GM21717 (cell line): ENCODE measurements around the gene EIF5B.

ENCODE experiments used
- ATAC-seq: cut with Tn5 transposase; IDR thresholded peaks from one replicate; pipeline ENCODE4 v1.9.1; 2021; ENCODE audit warnings: mild to moderate bottlenecking, moderate library complexity; ENCODE audit not compliant: unreplicated experiment

EIF5B gene

GRCh38 chr2:99406137-99406536, 68.9 kb downstream of the EIF5B start:
- no peak for ATAC-seq

- ATAC-seq, result no peak
Measured at GRCh38 chr2:99410276-99410675, 73.1 kb downstream of the EIF5B start.

GRCh38 chr2:99414566-99414965, 77.4 kb downstream of the EIF5B start:
- no peak for ATAC-seq

DNA sequence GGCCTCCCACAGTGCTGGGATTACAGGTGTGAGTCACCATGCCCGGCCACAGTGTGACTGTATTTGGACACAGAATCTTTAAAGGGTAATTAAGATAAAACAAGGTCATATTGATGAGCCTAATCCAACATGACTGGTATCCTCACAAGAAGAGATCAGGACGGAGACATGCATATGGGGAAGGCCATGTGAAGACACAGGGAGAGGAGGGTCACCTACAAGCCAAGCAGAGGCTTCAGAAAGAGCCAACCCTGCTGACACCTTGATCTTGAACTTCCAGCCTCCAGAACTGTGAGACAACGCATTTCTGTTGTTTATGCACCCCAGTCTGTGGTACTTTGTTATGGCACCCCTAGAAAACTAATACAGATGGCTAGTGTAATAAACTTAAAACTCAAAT, 80.2 kb downstream of the EIF5B start:
- ATAC-seq, result no peak

DNA sequence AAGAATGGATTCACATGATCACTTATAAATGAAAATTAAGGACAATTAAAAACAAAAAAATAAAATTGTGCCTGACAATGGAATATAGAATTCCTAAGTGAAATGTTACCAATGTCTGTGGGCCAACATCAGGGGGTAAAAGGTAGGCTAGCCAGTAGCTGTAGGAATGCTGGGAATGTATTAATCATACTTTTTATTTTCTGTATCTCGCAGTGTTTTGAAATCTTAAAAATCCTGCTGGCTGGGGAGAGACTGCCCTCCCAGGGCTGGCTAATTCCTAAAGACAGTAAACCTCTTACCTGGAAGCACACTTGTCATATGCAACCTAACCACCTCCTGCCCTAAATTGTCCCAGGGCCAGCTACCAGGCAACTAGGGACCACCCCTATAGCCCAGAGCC, 82.8 kb downstream of the EIF5B start:
- ATAC-seq, result no peak

- ATAC-seq, result no peak
Measured at GRCh38 chr2:99420751-99421299, 83.6 kb downstream of the EIF5B start.

DNA sequence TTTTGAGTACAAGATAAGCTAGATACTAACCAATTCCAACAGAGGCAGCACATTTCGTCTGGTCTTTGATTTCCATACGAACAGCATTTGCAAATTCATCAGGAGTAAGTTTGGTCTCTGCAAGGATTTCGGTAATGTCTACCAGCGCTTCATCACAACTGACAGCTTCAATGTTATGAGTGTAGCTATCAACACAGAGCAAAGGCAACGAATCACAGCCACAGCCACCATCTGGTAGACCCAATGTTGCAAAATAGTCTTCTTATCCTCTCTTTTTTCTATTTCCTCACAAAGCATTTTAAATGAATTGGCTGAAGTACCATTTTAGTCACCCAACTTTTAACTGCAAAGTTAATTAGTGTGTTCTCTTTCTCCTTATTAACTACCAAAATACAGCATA, 84.3 kb downstream of the EIF5B start:
- ATAC-seq, result no peak

DNA sequence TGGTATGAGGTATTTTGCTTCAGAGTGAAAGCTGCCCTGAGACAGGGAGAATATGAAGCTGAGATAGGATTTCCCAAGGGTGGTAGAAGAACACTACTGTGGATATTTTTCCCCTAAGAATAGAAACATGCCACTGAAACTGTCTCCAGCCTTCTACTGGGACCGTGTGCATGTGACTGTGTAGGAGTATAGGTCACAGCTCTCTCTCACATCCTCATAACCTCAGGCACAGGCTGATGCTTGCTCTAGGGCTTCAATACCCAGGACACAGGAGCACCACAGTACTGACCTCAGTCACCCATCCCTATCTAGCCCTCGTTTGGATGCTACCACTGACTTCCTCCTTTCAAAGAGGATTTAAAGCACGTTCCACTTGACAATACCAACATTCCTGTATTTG, 85.4 kb downstream of the EIF5B start:
- peak; percentile 80 for ATAC-seq

- ATAC-seq, result no peak
Measured at GRCh38 chr2:99424371-99424770, 87.2 kb downstream of the EIF5B start.

DNA sequence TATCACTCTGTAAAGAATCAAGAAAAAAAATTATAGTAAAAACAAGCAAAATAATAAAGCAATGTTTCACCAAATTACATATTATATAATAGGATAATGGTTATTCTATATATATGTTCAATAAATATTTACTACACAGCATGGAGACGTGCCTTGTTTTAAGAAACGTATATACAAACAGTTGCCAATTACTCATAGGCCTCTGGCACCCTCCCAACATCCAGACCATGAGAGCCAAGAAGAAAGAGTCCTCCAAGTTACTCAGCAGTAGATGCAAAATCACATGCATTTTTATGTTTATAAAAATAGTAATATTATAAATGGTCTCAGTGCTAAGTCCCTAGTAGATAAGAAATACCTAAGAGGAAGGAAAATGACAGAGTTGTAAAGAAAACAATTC, 87.8 kb downstream of the EIF5B start:
- ATAC-seq, result no peak

DNA sequence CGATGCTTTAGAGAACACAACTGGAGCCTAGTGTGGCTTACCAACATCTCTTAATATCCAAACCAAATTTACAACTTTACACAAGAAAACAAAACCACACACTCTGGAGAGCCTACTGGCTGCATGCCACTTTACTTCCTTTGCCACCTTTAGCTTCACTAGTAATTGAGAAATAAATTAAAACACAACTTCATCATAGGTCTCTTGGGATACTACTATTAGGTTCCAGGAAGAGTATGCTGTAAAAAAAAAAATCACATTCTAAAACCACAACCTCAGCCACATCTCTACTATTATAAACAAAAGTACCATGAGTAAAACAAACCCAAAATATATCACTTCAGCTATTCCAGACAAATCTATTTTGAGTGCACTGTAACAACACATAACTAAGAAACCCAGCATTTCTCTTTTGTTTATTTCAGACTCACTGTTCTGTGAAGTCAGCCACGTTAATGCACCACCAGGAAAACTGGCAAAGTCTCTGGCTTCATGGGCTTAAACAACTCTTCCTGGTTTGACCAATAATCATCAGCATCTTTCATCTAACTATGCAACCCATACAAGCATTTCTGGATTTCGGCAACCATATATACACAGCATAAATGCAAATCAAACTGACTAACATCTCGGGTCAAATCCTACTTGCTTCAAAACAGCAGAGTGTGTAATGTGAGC, 93.6 kb downstream of the EIF5B start:
- ATAC-seq, result no peak

DNA sequence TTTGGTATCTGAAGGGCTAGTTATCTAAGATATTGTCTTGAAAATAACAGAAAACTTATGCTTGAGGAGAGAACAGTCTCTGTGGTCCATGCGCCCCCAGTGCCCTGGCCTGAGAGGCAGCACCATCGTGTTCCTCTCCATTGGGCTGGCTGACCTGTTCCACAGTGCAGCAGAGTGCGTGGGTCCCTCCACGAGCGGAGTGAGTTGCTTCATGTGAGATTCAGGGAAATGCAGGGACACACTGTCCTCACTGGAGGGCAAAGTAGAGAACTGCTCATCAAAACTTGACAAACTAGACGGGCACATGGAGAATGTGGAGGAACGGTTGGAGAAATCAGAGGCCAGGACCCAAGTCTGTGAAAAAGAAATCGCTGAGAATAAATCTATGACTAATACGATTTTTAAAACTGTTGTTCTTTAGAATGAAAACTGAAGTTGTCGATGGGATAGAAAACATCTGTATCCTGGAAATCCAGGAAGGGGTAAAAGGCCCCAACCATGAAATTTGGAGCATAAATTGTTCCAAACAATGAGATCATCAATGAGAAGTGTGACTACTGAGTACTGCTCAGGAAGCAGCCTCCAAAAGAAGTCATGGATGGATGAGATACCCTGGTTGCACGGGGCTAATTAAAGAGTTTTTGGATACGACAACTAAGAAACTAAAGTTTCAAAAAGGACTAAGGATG, 94.5 kb downstream of the EIF5B start:
- no peak for ATAC-seq

GRCh38 chr2:99433340-99433739, 96.2 kb downstream of the EIF5B start:
- no peak for ATAC-seq

DNA sequence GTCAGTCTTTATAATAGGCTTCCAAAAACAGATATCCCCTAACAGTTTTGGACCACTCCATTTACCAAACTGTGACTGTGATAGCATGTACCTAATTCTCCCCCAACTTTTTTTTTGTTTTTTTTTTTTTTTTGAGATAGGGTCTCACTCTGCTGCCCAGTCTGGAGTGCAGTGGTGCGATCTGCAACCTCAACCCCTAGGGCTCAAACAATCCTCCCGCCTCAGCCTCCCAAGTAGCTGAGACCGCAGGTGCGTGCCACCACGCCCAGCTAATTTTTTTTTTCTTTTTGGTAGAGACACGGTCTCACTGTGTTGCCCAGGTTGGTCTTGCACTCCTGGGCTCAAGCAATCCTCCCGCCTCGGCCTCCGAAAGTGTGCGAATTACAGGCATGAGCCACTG, 99.7 kb downstream of the EIF5B start:
- no peak for ATAC-seq

GRCh38 chr2:99439971-99440505, 102.8 kb downstream of the EIF5B start:
- ATAC-seq, result no peak

DNA sequence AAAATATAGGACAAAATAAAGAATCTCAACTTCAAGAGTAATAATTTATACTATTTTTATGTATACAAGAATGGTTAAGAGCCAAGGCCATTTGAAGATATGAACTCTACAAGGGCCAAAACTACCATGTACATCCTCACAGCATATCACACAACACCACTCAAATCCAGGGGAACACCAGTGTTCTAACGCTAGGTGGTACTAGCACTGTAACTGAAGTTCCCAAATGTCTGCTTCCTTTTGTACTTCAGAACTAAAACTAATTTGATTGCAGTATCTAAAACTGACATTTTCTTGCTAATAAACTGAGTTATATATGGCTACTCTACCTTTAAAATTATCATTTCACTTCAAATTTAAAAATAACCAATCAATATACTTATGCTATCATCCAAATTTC, 105.6 kb downstream of the EIF5B start:
- ATAC-seq, result no peak

DNA sequence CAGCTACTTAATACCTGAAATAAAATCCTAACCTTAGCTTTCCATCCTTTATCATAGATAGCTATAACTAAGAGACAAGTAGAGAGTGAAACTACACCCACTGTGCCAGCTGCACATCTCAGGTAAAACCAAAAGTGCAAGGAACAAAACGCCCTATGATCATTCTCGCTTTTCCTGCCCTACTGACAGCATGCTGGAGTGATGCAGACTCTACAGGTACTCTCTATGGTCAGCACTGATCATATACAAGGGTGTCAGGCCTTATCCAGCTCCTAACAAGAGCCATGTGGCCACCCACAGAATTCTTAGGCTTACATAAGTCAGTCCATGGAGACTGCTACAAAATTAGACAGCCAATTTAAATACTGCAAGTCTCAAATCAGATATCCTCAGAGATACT, 107.0 kb downstream of the EIF5B start:
- no peak for ATAC-seq

GRCh38 chr2:99445065-99445464, 107.9 kb downstream of the EIF5B start:
- no peak for ATAC-seq

DNA sequence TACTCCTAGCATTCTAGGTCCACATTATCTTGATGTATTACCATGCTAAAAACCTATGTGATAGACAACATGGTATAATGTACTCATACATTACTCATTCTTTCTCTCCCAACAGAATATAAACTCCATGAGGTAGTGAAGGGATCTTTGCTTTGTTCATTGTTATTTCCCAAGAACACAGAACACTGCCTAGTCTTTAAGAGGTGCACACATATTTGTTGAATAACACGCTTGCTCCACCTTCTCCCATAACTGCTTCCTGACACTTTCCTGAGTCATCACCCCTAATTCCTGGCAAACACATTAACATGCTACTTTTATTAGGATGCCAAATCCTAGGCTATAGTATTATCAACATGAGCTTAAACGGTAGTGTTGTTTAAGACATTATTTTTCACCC, 111.4 kb downstream of the EIF5B start:
- ATAC-seq, result no peak

DNA sequence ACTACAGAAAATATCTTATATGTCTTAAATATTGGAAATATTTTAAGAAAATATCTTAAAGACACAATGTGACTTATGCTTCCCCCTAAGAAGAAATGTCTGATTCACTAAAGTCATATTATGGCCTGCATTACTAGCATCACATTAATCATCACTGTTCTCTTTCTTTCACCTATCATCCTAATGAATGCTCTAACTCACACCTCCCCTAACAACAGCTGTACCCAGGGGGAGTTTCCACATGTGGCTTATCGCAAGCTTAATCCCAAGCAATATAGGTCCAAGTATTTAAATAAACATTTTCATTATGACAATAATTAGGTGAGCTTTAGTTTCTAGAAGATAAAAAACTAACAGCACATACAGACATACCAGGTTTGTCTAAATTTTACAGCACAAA, 113.0 kb downstream of the EIF5B start:
- no peak for ATAC-seq
